WTC11 (cell line): ENCODE measurements around the gene PYGB.

Source experiments
- CREB1 ChIP-seq: sonication (generic); formaldehyde crosslinking; IDR thresholded peaks from 2 replicates; pipeline ENCODE4 v1.8.0; 2023; ENCODE audit warnings: mild to moderate bottlenecking, missing genetic modification reagents
- ESRRA ChIP-seq: sonication (generic); formaldehyde crosslinking; IDR thresholded peaks from 2 replicates; pipeline ENCODE4 v1.8.1; 2022; ENCODE audit warnings: mild to moderate bottlenecking, missing genetic modification reagents, borderline replicate concordance
- OVOL2 ChIP-seq: fragments of 250-450 bp; sonication (Bioruptor Pico); IDR thresholded peaks from 2 replicates; pipeline ENCODE4 v1.9.0; 2021; ENCODE audit warnings: mild to moderate bottlenecking, borderline replicate concordance
- PRRX2 ChIP-seq: fragments of 250-450 bp; sonication (Bioruptor Pico); IDR thresholded peaks from 2 replicates; pipeline ENCODE4 v1.8.0; 2021; ENCODE audit warnings: mild to moderate bottlenecking
- TEAD1 ChIP-seq: sonication (generic); formaldehyde crosslinking; IDR thresholded peaks from 2 replicates; pipeline ENCODE4 v1.8.0; 2022; ENCODE audit warnings: mild to moderate bottlenecking, missing genetic modification reagents
- ZNF232 ChIP-seq: sonication (generic); formaldehyde crosslinking; IDR thresholded peaks from 2 replicates; pipeline ENCODE4 v1.8.0; 2022; ENCODE audit warnings: mild to moderate bottlenecking, missing genetic modification reagents
- TF ChIP-seq, protein P1 (sequence below): sonication (generic); formaldehyde crosslinking; IDR thresholded peaks from 2 replicates; pipeline ENCODE4 v1.8.0; 2022; ENCODE audit warnings: mild to moderate bottlenecking, missing genetic modification reagents
- TF ChIP-seq, protein P2 (sequence below): sonication (generic); formaldehyde crosslinking; IDR thresholded peaks from 2 replicates; pipeline ENCODE4 v1.8.1; 2022; ENCODE audit warnings: low read depth, mild to moderate bottlenecking, moderate library complexity, missing genetic modification reagents, borderline replicate concordance
- TF ChIP-seq, protein P3 (sequence below): fragments of 200-600 bp; IDR thresholded peaks from 2 replicates; pipeline ENCODE4 v1.8.0; 2022; ENCODE audit warnings: antibody characterized with exemption
- TF ChIP-seq, protein P4 (sequence below): sonication (generic); formaldehyde crosslinking; IDR thresholded peaks from 2 replicates; pipeline ENCODE4 v1.8.1; 2023; ENCODE audit warnings: mild to moderate bottlenecking, missing genetic modification reagents
- TF ChIP-seq, protein P5 (sequence below): sonication (generic); formaldehyde crosslinking; IDR thresholded peaks from 2 replicates; pipeline ENCODE4 v1.8.1; 2022; ENCODE audit warnings: mild to moderate bottlenecking, moderate library complexity, missing genetic modification reagents

DNA sequence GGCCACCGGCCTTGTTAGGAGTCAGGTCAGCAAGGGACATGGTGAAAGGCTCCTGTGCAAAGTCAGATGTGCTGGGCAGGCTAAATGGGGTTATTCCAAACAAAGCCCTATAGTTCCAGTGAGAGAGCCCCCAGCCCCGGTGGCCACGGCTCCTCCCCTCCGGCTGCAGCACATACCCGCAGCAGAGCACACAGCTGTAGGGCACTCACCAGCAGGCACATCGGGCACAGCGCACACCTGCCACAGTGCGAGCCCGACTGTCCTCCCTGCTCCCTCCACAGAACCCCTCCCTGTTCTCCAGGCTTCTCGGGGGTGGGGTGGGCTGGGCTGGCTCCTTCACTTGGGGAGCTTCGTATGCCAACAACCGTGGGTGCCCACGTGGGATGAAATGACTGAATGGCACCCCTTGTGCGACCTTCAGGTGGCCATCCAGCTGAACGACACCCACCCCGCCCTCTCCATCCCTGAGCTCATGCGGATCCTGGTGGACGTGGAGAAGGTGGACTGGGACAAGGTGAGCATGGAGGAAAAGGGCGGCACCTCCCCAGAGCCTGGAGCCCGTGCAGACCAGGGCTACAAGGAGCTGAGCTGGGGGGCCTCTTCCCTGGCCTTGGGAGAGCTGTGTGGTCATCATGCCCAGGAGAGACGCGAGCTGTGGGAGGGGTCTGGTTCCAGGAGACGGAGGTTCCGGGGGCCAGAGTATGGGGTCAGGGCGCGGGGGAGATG is 30.9 kb downstream of the PYGB start:
- TF ChIP-seq ZNF232 (CRISPR knock-in tag) (no peak), ESRRA (CRISPR knock-in tag) (no peak), CREB1 (CRISPR knock-in tag) (no peak), OVOL2 (CRISPR knock-in tag) (no peak), TEAD1 (no peak), PRRX2 (CRISPR knock-in tag) (no peak)
- TF ChIP-seq, protein P1, sequence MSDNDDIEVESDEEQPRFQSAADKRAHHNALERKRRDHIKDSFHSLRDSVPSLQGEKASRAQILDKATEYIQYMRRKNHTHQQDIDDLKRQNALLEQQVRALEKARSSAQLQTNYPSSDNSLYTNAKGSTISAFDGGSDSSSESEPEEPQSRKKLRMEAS (CRISPR knock-in tag), result no peak
- TF ChIP-seq, protein P2, sequence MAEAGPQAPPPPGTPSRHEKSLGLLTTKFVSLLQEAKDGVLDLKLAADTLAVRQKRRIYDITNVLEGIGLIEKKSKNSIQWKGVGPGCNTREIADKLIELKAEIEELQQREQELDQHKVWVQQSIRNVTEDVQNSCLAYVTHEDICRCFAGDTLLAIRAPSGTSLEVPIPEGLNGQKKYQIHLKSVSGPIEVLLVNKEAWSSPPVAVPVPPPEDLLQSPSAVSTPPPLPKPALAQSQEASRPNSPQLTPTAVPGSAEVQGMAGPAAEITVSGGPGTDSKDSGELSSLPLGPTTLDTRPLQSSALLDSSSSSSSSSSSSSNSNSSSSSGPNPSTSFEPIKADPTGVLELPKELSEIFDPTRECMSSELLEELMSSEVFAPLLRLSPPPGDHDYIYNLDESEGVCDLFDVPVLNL (CRISPR knock-in tag), result no peak
- TF ChIP-seq, protein P3, sequence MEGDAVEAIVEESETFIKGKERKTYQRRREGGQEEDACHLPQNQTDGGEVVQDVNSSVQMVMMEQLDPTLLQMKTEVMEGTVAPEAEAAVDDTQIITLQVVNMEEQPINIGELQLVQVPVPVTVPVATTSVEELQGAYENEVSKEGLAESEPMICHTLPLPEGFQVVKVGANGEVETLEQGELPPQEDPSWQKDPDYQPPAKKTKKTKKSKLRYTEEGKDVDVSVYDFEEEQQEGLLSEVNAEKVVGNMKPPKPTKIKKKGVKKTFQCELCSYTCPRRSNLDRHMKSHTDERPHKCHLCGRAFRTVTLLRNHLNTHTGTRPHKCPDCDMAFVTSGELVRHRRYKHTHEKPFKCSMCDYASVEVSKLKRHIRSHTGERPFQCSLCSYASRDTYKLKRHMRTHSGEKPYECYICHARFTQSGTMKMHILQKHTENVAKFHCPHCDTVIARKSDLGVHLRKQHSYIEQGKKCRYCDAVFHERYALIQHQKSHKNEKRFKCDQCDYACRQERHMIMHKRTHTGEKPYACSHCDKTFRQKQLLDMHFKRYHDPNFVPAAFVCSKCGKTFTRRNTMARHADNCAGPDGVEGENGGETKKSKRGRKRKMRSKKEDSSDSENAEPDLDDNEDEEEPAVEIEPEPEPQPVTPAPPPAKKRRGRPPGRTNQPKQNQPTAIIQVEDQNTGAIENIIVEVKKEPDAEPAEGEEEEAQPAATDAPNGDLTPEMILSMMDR, result no peak
- TF ChIP-seq, protein P4, sequence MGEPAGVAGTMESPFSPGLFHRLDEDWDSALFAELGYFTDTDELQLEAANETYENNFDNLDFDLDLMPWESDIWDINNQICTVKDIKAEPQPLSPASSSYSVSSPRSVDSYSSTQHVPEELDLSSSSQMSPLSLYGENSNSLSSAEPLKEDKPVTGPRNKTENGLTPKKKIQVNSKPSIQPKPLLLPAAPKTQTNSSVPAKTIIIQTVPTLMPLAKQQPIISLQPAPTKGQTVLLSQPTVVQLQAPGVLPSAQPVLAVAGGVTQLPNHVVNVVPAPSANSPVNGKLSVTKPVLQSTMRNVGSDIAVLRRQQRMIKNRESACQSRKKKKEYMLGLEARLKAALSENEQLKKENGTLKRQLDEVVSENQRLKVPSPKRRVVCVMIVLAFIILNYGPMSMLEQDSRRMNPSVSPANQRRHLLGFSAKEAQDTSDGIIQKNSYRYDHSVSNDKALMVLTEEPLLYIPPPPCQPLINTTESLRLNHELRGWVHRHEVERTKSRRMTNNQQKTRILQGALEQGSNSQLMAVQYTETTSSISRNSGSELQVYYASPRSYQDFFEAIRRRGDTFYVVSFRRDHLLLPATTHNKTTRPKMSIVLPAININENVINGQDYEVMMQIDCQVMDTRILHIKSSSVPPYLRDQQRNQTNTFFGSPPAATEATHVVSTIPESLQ (CRISPR knock-in tag), result no peak
- TF ChIP-seq, protein P5, sequence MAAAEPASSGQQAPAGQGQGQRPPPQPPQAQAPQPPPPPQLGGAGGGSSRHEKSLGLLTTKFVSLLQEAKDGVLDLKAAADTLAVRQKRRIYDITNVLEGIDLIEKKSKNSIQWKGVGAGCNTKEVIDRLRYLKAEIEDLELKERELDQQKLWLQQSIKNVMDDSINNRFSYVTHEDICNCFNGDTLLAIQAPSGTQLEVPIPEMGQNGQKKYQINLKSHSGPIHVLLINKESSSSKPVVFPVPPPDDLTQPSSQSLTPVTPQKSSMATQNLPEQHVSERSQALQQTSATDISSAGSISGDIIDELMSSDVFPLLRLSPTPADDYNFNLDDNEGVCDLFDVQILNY (CRISPR knock-in tag), result no peak
